ENCODE measurements around the gene TMEM120B.
A peak's percentile ranks its signal among the peaks of the same experiment; 100 is the strongest.
"Not testable (repeated sequence)": the region's sequence is repeated elsewhere in the genome, so short reads cannot be mapped to it uniquely, and the experiment has no call there.

Gene TMEM120B

DNA sequence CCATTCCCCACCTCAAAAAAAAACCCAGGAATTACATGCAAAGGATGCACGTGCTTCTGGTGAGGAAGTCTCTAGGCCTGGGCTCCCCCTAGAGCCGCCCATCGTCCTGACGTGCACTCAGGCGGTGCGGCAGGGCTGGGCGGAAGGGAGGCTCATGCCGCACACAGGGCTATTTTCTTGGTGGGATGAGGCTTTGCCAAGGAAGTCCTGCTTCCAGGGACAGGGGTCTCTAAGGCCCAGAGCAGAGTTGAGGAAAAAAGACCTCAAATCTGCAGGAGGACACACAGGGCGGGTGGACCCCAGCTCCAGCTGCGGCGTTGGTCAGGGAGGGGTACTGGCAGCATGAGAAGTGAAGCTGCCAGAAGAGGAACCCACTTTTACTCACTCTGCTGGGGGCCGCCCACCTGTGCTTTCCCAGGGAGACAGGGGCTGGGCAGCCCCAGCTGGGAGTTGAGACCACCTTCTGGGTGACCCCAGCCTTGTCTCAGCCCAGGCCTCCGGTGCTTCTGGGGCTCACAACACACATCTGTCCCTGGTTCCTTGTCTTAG, 76.8 kb downstream of the TMEM120B start:
- POLR2A ChIA-PET = no interaction called here
- no peak overlapping the region for H3K4me3 ChIP-seq (ENCODE audit: low read depth, low read length)
- CTCF ChIA-PET = interaction anchor here (0.9 to 32.5 kb wide), 6 partner anchors 8 to 95 kb away, joined by 3 to 1100 read pairs (median 13); partner anchors contain the start of genes RHOF and SETD1B
- DNase-seq (ENCODE audit: low read depth, low spot score) = no peak
- TF ChIP-seq CTCF (IDR thresholded peaks at IDR 0.05; ENCODE audit: insufficient read depth, low read length, missing control alignments) = no peak

DNA sequence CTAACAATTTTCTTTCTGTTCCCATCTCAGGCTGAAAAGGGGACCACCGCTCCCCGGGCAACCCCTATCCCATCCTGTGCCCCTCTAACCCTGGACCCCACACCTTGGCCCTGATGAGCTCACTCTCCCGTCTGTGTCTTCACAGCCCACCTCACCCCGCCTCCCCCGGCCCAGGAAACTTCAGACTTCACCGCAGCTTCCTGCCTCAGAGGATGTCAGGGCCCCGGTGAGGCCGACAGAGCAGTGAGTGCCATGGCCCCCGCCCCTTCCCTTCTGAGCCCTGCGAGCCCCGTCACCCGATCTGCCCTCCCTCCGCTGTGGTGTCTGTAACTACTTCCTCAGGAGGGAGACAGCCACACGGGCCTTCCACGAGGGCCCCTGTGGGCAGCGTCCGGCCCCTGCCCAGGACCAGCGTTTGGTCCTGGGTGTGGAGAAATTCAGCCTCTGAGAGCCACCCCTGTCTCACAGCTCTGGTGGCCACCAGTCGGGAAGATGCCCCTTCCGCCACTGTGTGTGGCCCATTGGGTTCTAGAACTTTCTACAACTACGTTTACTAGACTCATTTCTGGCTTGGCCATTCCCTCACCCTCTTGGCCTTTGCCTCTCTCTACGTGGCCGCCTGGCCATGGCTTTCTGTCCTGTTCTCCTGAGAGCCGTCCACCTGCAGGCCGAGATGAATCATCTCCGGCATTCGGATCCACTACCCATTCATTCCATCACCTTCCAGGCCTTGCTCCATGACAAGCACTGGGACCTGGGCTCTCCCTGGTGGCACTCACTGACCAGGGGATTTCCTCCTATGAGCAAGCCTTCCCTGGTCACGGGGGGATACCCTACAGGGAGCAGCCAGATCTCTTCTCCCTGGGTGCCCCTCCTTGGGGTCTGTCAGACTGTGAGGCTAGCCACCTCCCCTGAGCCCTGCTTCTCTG, 77.5 kb downstream of the TMEM120B start:
- H3K4me3 ChIP-seq (ENCODE audit: low read depth, low read length) = no peak overlapping the region
- no peak for TF ChIP-seq CTCF (IDR thresholded peaks at IDR 0.05; ENCODE audit: insufficient read depth, low read length, missing control alignments)
- POLR2A ChIA-PET = no interaction called here
- CTCF ChIA-PET = interaction anchor here (0.9 to 32.5 kb wide), 6 partner anchors 9 to 103 kb away, joined by 3 to 1100 read pairs (median 106); partner anchors contain the start of genes PSMD9, RHOF and SETD1B
- no peak for DNase-seq (ENCODE audit: low read depth, low spot score)

DNA sequence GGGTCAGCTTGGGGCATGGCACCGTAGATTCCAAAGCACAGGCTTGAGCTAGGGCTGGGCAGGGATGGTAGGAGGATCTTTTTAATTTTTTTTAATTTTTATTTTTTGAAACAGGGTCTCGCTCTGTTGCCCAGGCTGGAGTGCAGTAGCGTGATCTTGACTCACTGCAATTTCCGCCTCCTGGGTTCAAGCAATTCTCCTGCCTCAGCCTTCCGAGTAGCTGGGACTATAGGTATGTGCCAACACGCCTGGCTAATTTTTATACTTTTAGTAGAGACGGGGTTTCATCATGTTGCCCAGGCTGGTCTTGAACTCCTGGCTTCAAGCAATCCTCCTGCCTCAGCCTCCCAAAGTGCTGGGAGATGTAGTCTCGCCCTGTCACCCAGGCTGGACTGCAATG, 78.2 kb downstream of the TMEM120B start:
- H3K4me3 ChIP-seq (ENCODE audit: low read depth, low read length); DNase-seq (ENCODE audit: low read depth, low spot score); POLR2A ChIA-PET: not testable (repeated sequence)
- CTCF ChIA-PET = interaction anchor here (1.0 to 32.5 kb wide), 5 partner anchors 4 to 102 kb away, joined by 3 to 1100 read pairs (median 230); partner anchors contain the start of genes PSMD9, RHOF and SETD1B

DNA sequence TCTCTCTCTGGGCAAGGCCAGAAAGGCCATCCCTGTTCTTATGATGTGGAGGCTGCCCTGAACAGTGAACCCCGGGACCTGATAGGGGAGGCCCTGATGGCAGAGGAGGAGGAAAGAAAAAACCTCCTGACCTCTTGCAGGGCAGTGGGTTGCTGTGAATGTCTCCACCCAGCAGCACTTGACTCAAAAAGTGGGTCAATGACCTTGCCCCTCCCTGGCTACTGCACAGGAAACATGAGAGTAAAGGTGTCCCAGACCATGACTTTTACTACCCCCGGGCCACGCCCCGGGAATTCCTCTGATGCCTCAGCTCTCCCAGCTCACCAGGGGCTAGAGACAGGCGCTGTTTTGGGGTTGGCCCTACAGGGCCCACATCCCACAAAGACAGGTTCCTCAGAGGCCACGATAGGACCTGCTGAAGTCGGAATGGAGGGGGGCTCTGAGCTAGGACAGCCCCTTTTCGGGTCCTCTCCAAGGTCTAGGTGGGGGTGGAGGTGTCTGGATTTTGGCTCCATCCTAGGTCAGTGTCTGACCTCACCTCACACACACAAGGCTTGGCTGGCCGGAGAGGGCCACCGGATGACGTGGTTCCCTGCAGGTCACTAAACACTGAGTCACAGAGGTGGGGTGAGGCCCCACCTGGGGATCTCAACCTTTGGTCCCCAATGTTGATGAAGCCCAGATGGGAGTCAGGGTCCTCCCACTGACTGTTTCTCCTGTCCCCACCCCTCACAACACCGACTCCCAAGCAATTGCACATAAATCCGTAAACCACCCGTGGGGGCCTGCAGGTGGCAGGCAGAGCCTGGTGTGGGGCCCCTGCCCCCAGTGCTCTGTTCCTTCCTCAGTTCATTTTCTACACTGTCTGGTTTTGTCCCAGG, 79.4 kb downstream of the TMEM120B start:
- POLR2A ChIA-PET = interaction anchor here (1.4 kb wide), 1 partner anchor 20 kb away, joined by 3 read pairs; no protein-coding TSS in a partner anchor
- no peak for TF ChIP-seq CTCF (IDR thresholded peaks at IDR 0.05; ENCODE audit: insufficient read depth, low read length, missing control alignments)
- no peak overlapping the region for H3K4me3 ChIP-seq (ENCODE audit: low read depth, low read length)
- CTCF ChIA-PET = interaction anchor here (1.0 to 32.5 kb wide), 7 partner anchors 5 to 101 kb away, joined by 3 to 1100 read pairs (median 191); partner anchors contain the start of genes PSMD9, RHOF and SETD1B
- DNase-seq (ENCODE audit: low read depth, low spot score) = no peak

DNA sequence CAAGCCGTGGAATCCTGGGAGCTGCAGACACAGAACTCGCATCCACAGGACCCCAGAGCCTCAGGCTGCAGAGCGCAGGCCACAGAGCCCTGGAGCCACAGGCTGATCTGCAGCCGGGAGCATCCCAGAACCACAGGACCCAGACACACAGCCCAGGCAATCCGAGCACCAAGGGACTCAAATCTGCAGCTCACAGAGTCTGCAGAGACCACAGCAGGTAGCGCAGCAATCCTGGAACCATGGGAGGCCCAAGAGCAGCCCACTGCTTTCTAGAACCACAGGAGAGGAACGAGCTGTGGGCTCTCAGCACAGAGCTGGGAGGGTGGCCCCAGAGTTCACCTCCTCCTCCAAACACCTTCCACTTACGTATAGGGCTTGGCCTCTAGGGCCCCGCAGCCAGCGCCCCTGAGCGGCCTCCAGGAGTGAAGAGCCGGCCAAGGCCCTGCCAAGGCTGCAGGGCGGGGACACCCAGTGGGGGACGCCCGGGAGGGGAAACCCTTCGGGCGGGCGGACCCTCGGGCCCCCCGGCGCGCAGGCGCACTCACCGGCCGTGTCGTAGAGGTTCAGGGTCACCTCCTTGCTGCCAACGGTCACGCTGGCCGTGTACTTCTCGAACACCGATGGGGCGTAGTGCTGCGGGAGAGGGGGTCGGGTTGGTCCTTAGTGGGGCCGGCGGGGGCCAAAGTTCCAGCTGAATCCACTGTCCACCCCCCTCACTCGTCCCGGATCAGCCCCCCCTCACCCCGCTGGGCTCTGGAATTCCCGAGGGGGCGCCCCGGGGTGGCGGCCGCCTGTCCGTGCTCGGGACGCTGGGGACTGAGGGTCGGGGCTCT, 80.3 kb downstream of the TMEM120B start:
- DNase-seq (ENCODE audit: low read depth, low spot score) = no peak
- POLR2A ChIA-PET = interaction anchor here (0.5 to 3.9 kb wide), 5 partner anchors 9 to 188 kb away, joined by 3 to 39 read pairs (median 4); no protein-coding TSS in a partner anchor
- no peak for TF ChIP-seq CTCF (IDR thresholded peaks at IDR 0.05; ENCODE audit: insufficient read depth, low read length, missing control alignments)
- CTCF ChIA-PET = interaction anchor here (0.8 to 32.5 kb wide), 24 partner anchors 6 to 287 kb away, joined by 3 to 1100 read pairs (median 28); partner anchors contain the start of genes PSMD9, RHOF, SETD1B and TMEM120B
- peak overlapping the region; percentile 59 for H3K4me3 ChIP-seq (ENCODE audit: low read depth, low read length)

All from AG04449 (cell line).